Kidney capillary endothelial cell (primary cell): ENCODE results near the gene IL16.
"Not testable (repeated sequence)": the region's sequence is repeated elsewhere in the genome, so short reads cannot be mapped to it uniquely, and the experiment has no call there.

Source experiments
- DNase-seq: peaks from one replicate; pipeline ENCODE4 v3.0.0-alpha.2; 2018; ENCODE audit warnings: low spot score

Gene IL16

DNA sequence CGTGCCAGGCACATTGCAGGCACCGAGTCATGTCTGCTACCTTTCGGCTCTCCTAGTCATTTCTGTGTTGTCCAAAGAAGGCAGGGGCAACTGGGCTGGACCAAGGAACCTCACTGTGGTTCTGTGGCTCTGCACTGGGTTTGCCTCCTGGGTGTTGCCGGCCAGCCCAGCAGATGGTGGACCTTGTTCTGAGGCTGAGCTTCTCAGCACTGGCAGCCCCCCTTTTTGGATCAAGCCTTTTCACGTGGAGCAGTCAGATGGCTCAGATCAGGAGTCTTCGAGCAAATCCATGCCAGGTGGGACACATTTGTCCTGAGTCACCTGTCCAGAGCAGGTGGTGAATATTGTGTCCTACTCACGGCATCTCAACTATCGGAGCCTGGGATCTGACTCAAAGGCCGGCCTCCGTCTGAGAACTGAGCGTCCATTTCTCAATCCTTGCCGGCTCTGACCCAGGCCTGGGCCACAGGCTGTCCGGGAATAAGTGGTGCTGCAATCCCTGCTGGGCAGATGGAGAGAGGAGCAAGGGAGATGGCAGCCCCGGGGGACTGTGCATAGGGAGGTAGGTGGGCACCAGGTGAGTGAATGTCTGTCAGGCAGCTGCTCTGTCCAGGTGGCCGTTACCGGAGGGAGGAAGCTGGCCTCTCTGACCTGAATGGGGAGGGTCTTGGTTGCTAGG lies at the start of gene IL16:
TSS of gene IL16 (plus strand) at position 304 of the 679 bp plus-strand sequence. CDS start 28,521 bp downstream, outside the sequence.
- no peak for DNase-seq

DNA sequence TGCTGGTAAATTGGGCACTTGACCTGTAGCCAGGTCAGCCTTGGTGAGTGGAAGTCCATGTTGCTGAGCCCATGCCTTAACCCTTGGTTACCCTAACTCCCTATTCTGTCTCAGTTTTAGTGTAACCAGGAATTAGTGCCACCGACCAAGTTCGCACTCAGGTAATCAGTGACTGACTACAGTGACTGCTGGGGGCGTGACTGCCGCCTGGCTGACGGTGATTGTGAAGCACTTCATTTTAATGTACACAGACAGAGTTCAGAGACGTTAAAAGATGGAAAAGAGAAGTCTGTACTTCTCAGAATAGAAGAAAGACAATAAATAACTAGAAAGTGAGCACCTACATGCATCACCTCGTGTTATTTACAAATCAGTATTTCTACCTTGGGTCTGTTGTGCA lies 45.3 kb upstream of the IL16 start:
- DNase-seq, result no peak

DNA sequence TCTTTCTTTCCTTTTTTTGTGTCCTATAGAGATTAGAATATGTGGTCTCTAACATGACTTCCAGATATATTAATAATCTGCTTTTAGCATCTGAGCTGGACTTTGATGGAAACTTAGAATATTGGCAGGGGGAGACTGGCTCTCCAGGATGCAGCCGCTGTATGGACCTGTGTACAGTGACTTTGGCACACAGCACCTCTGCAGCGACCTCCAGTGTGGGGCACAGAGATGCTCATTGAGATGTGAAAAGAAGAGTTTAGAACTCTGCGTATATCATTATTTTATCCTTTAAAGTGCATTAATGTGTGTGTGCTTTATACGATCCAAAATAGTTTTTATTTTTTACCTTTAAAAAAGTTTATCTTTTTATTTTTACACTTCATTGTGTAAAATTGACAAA lies 44.3 kb upstream of the IL16 start:
- no peak for DNase-seq

DNA sequence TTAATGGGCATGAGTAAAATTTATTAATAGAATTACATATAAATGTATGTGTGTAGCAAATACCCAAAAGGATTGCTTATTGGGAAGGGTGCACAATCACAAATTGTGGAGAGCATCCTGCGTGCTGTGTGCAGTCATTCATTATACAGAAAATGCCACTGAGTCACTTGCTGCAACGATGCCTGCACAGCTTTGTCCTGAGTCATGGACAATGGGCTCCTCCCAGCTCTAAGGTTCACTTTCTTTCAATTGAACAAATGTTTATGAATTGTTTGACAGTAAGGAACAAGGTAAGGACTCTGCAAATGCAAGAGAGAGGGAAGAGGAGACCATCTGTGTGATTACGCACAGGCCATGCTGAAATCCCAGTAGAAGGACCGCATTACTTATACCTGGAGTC lies 43.9 kb upstream of the IL16 start:
- DNase-seq, result no peak

GRCh38 chr15:81155375-81156218 lies 41.1 kb upstream of the IL16 start:
- no peak for DNase-seq

GRCh38 chr15:81156324-81156723 lies 40.4 kb upstream of the IL16 start:
- DNase-seq, result no peak

DNA sequence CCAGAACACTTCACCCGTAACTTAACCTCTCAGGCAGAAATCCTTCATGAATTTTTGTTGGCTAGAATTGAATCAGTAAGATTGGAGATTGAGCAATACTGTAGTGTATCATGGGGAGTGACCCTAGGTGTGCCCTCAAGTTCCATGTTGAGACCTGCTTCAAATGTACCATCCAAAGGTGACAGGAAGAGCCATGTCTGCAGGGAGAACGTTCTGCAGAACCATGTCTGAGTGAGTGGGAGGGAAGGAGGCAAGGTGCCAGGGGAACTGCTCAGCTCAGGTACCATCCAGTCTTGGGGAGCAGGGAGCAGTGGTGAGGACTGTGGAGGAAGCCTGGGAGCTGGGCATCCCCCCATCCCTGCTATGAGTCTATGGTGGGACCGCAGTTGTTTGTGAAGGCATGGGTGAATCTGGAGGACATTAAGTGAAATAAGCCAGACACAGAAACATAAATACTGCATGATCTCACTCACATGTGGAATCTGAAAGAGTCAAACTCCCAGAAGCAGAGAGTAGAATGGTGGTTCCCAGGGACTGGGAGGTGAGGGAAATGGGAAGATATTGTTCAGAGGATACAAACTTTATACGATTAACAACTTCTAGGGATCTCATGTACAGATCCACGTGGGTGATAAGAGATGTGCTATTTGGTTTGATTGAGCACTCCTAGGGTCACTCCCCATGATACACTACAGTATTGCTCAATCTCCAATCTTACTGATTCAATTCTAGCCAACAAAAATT lies 39.3 kb upstream of the IL16 start:
- DNase-seq, result no peak

DNA sequence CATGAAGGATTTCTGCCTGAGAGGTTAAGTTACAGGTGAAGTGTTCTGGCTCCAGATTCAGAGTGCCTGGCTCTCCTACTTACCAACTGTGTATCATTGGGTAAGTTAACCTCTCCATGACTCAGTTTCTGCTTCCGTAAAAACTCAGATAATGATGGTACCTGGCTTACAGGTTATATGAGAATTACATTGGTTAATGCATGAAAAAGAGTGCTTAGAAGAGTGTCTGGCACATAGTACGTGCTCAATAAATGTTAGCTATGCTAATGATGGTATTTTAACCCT lies 38.8 kb upstream of the IL16 start:
- DNase-seq, result no peak

- not testable (repeated sequence) for DNase-seq
These were observed 38.1 kb upstream of the IL16 start for GRCh38 chr15:81158561-81158960.

DNA sequence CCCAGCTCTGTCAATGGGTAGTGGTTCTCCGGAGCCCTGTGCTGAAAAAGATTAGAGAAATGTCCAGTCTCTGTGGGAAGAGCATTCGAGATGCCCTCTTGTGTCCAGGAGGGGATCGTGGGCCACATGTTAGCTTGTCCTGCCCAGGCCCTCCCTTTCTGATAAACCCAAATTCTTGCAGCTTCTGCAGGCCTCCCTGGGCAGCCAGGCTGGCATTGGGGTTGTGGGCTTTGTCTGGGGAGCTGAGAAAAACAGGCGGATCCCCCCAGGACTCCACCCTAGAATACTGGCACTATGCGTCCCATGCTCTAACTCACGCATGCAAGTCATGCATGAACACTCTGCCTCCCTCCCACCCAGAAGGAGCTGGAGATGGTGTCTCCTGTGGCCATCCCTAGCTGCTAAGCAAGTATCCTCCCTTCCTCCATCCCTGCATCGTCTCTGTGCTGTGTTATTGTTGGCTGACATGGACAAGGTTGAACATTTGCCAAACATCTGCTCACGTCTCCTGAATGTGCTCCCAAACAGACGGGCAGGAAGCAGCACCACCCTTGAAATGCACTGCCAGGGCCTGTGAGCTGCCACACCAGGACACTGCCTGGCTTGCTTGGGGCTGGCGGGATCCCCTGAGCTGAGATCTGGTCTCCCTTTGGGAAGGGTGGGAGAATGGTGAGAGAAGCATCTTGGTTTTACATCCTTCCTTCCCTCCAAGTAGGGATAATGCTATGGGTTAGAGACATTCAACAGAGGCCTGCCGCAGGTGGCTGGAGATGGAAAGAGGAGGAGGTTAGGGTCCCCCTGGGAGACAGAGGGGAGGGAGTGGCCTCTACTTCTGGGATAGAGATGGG lies 36.1 kb upstream of the IL16 start:
- DNase-seq, result no peak

- no peak for DNase-seq
These were observed 35.5 kb upstream of the IL16 start for GRCh38 chr15:81161160-81161673.

GRCh38 chr15:81161851-81162250 lies 34.8 kb upstream of the IL16 start:
- DNase-seq, result no peak

DNA sequence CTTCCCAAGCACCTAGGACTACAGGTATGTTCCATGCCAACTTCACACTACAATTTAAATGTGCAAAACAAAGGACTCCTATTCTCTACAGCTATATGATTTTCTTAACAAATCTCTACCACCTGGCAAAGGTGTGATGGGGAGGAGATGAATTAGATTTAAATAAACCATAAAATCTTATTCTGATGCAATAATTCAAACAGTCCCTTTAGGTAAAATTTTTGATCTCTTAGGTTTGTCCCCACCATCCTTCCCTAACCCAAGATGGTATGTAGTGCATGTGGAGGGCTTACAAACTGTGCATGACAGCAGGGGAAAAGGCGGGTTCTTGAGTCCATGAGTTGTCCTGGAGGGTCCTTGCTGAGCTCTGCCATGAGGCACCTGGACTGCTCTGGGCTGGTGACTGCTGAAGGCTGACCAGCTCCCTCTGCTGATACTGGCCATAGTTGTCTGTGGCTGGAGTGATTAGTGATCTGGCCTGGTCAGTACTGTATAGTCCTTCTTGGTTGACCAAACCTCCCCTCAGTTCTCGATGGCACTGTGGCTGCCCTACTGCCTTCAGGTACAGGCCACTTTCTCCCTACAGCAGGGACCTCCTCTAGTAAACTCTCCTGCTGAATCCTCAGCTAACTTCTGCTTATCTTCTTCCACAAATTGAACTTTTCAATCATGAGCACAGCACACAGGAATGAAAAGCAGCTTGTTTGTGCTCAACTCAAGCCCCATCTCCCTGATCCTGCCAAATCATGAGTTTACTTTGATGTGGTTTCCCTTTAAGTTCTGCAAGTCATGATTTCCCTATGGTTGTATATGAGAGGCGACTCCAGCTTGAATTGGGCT lies 32.5 kb upstream of the IL16 start:
- no peak for DNase-seq

DNA sequence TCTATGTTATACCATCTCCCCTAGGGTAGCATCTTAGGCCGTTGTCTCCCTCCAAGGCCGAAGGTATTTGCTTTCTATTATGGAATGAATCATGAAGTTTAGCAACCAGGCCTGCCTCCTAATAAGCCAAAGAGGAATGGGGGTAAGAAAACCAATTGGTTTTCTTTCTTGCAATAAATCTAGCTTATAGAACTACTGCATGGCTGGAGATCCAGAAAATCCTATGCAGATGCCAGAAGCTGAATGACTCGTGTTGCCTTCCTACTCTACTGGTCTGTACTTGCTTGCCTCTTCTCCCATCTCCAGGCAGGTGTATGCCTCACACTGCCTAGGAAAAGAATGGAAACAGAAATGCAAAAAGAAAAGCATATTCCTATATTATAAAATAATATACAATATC lies 31.1 kb upstream of the IL16 start:
- no peak for DNase-seq

DNA sequence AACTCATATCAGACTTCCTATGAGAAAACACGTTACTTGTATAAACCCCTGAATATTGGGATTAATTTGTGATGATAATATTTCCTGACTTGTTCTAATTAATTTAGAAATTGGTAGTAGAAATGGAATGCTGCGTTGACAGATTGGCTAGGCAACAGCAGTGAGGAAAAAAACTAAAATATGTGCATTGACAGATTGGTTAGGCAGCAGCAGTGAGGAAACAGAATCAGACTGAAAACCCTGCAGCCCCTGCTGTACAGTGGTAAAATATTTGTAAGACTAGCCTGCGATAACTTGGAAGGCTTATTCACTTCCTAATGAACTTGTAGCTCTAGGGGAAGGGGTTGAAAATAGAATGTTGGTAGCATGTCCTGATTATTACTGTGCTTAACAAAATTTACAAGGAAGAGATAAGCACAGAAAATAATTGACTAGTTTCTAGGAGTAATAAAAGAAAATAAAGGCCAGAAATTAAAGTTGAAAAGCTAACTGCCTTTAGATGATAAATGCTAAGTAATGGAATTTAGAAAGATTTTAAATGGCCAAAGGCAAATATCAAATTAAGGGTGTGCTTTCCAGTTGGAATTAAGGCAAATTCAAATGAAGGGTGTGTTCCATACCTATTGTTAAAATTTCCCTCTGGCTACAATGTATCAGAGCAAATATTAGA lies 29.9 kb upstream of the IL16 start:
- no peak for DNase-seq

DNA sequence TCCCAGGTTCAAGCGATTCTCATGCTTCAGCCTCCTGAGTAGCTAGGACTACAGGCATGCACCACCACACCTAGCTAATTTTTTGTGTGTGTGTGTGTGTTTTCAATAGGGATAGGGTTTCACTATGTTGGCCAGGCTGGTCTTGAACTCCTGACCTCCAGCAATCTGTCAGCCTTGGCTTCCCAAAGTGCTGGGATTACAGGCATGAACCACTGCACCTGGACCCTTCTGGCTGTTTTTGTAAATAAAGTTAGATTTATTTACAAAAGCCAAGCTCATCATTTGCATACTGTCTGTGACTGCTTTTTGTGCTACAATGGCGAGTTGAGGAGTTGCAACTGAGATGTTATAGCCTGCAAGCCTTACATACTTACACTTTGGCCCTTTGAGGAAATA lies 28.6 kb upstream of the IL16 start:
- no peak for DNase-seq

- no peak for DNase-seq
These were observed 28.0 kb upstream of the IL16 start for GRCh38 chr15:81168644-81169043.

GRCh38 chr15:81170511-81170910 lies 26.2 kb upstream of the IL16 start:
- DNase-seq, result no peak

DNA sequence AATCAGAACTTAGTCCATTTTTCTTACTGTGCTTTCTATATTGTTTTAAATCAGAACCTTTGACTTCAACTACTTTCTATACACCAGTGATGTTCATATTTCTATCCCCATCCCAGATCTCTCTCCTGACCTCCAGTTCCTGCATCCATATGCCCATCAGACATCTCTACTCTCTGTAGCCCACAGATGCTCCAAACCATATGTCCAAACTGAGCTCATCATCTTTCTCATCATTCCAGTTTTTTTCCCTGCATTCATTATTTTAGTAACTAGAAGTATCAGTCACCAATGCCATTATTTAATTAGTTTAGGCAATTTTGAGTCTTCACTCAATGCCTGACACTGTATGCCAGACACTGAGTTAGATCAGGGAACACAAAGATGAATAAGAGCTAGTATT lies 25.4 kb upstream of the IL16 start:
- no peak for DNase-seq

- no peak for DNase-seq
These were observed 22.4 kb upstream of the IL16 start for GRCh38 chr15:81174125-81174791.
